ENCODE data around the gene TRPC3. TPM values are rescaled to one million over a fixed set of nuclear protein-coding genes. Genes with fewer than 3 reads are reported as not detected.

Gene TRPC3
- total RNA-seq, 2 experiments from 2014 or later: 0.50 to 0.55 TPM

- peak; percentile 82 for ATAC-seq
- peak; percentile 67 for DNase-seq
- no peak overlapping the region for H3K4me3 Mint-ChIP-seq
- peaks cover 6% of the 10 kb centered on the region for H3K4me1 Mint-ChIP-seq (ENCODE audit: low read depth)
- H3K27ac Mint-ChIP-seq: no peak overlapping the region
- POLR2A ChIA-PET: no interaction called here
- CTCF ChIA-PET: interaction anchor here (0.6 to 3.3 kb wide), 39 partner anchors 10 to 1030 kb away, joined by 3 to 54 read pairs (median 4); no protein-coding TSS in a partner anchor
- H3K27me3 Mint-ChIP-seq (ENCODE audit: low read depth): peaks cover 3% of the 10 kb centered on the region
- no peaks in the 10 kb centered on the region for H3K36me3 Mint-ChIP-seq (ENCODE audit: low read depth)
- no peaks in the 10 kb centered on the region for H3K9me3 Mint-ChIP-seq (ENCODE audit: insufficient read depth)
Observed at GRCh38 chr4:121900132-121900983, 51.5 kb downstream of the TRPC3 start.

- ChIA-PET CTCF (interaction anchor here (0.7 to 1.4 kb wide), 3 partner anchors 9 to 680 kb away, joined by 3 to 4 read pairs (median 3); no protein-coding TSS in a partner anchor), POLR2A (no interaction called here)
- H3K4me3 Mint-ChIP-seq: no peak overlapping the region
- no peaks in the 10 kb centered on the region for H3K9me3 Mint-ChIP-seq (ENCODE audit: insufficient read depth)
- no peak overlapping the region for H3K27ac Mint-ChIP-seq
- peaks cover 6% of the 10 kb centered on the region for H3K4me1 Mint-ChIP-seq (ENCODE audit: low read depth)
- DNase-seq (peak; percentile 33), ATAC-seq (peak; percentile 51)
- H3K36me3 Mint-ChIP-seq (ENCODE audit: low read depth): no peaks in the 10 kb centered on the region
- peaks cover 7% of the 10 kb centered on the region for H3K27me3 Mint-ChIP-seq (ENCODE audit: low read depth)
Observed at GRCh38 chr4:121898150-121898549, 53.7 kb downstream of the TRPC3 start.

- Mint-ChIP-seq H3K36me3 (ENCODE audit: low read depth) (no peaks in the 10 kb centered on the region), H3K4me3 (no peak overlapping the region), H3K4me1 (ENCODE audit: low read depth) (peaks cover 2% of the 10 kb centered on the region), H3K27me3 (ENCODE audit: low read depth) (peaks cover 40% of the 10 kb centered on the region), H3K9me3 (ENCODE audit: insufficient read depth) (no peaks in the 10 kb centered on the region), H3K27ac (no peak overlapping the region)
- DNase-seq: no peak
- ChIA-PET POLR2A (no interaction called here), CTCF (no interaction called here)
- ATAC-seq: no peak
Observed at GRCh38 chr4:121888134-121888533, 63.7 kb downstream of the TRPC3 start.

GRCh38 chr4:121885115-121885514, 66.7 kb downstream of the TRPC3 start:
- H3K36me3 Mint-ChIP-seq (ENCODE audit: low read depth): no peaks in the 10 kb centered on the region
- H3K4me1 Mint-ChIP-seq (ENCODE audit: low read depth): peaks cover 2% of the 10 kb centered on the region
- no peak overlapping the region for H3K27ac Mint-ChIP-seq
- H3K9me3 Mint-ChIP-seq (ENCODE audit: insufficient read depth): no peaks in the 10 kb centered on the region
- CTCF ChIA-PET: interaction anchor here (2.8 kb wide), 1 partner anchor 16 kb away, joined by 16 read pairs; no protein-coding TSS in a partner anchor
- no peak overlapping the region for H3K4me3 Mint-ChIP-seq
- no peak for ATAC-seq
- DNase-seq: no peak
- POLR2A ChIA-PET: no interaction called here
- H3K27me3 Mint-ChIP-seq (ENCODE audit: low read depth): peaks cover 49% of the 10 kb centered on the region

GRCh38 chr4:121881158-121881557, 70.7 kb downstream of the TRPC3 start:
- no peaks in the 10 kb centered on the region for H3K9me3 Mint-ChIP-seq (ENCODE audit: insufficient read depth)
- ATAC-seq (no peak), DNase-seq (no peak)
- no peaks in the 10 kb centered on the region for H3K36me3 Mint-ChIP-seq (ENCODE audit: low read depth)
- peaks cover 2% of the 10 kb centered on the region for H3K4me1 Mint-ChIP-seq (ENCODE audit: low read depth)
- H3K27me3 Mint-ChIP-seq (ENCODE audit: low read depth): peaks cover 46% of the 10 kb centered on the region
- POLR2A ChIA-PET: no interaction called here
- no peak overlapping the region for H3K27ac Mint-ChIP-seq
- CTCF ChIA-PET: interaction anchor here (1.1 kb wide), 1 partner anchor 19 kb away, joined by 3 read pairs; no protein-coding TSS in a partner anchor
- no peak overlapping the region for H3K4me3 Mint-ChIP-seq

GRCh38 chr4:121879135-121879534, 72.7 kb downstream of the TRPC3 start:
- CTCF ChIA-PET: no interaction called here
- peaks cover 35% of the 10 kb centered on the region for H3K27me3 Mint-ChIP-seq (ENCODE audit: low read depth)
- H3K4me1 Mint-ChIP-seq (ENCODE audit: low read depth): no peaks in the 10 kb centered on the region
- H3K4me3 Mint-ChIP-seq: no peak overlapping the region
- DNase-seq (no peak), ATAC-seq (no peak)
- H3K36me3 Mint-ChIP-seq (ENCODE audit: low read depth): no peaks in the 10 kb centered on the region
- no peaks in the 10 kb centered on the region for H3K9me3 Mint-ChIP-seq (ENCODE audit: insufficient read depth)
- POLR2A ChIA-PET: no interaction called here
- no peak overlapping the region for H3K27ac Mint-ChIP-seq

- Mint-ChIP-seq H3K9me3 (ENCODE audit: insufficient read depth) (no peaks in the 10 kb centered on the region), H3K4me1 (ENCODE audit: low read depth) (no peaks in the 10 kb centered on the region), H3K4me3 (no peak overlapping the region), H3K36me3 (ENCODE audit: low read depth) (no peaks in the 10 kb centered on the region), H3K27me3 (ENCODE audit: low read depth) (peaks cover 38% of the 10 kb centered on the region), H3K27ac (no peak overlapping the region)
- ATAC-seq (no peak), DNase-seq (no peak)
- ChIA-PET CTCF (interaction anchor here (0.9 to 2.1 kb wide), 2 partner anchors 23 to 700 kb away, joined by 3 to 6 read pairs; no protein-coding TSS in a partner anchor), POLR2A (no interaction called here)
Observed at GRCh38 chr4:121877041-121877773, 74.7 kb downstream of the TRPC3 start.

- no peak overlapping the region for H3K4me3 Mint-ChIP-seq
- H3K9me3 Mint-ChIP-seq (ENCODE audit: insufficient read depth): no peaks in the 10 kb centered on the region
- no peak for DNase-seq
- H3K27ac Mint-ChIP-seq: no peak overlapping the region
- no peak for ATAC-seq
- POLR2A ChIA-PET: no interaction called here
- CTCF ChIA-PET: no interaction called here
- no peaks in the 10 kb centered on the region for H3K36me3 Mint-ChIP-seq (ENCODE audit: low read depth)
- peaks cover 34% of the 10 kb centered on the region for H3K27me3 Mint-ChIP-seq (ENCODE audit: low read depth)
- peaks cover under 1% of the 10 kb centered on the region for H3K4me1 Mint-ChIP-seq (ENCODE audit: low read depth)
Observed at GRCh38 chr4:121876070-121876469, 75.8 kb downstream of the TRPC3 start.

GRCh38 chr4:121875652-121876051, 76.2 kb downstream of the TRPC3 start:
- no peaks in the 10 kb centered on the region for H3K9me3 Mint-ChIP-seq (ENCODE audit: insufficient read depth)
- no peaks in the 10 kb centered on the region for H3K36me3 Mint-ChIP-seq (ENCODE audit: low read depth)
- peaks cover 4% of the 10 kb centered on the region for H3K4me1 Mint-ChIP-seq (ENCODE audit: low read depth)
- DNase-seq: no peak
- peaks cover 32% of the 10 kb centered on the region for H3K27me3 Mint-ChIP-seq (ENCODE audit: low read depth)
- no peak overlapping the region for H3K4me3 Mint-ChIP-seq
- ATAC-seq: no peak
- ChIA-PET POLR2A (no interaction called here), CTCF (interaction anchor here (0.6 kb wide), 1 partner anchor 22 kb away, joined by 3 read pairs; no protein-coding TSS in a partner anchor)
- no peak overlapping the region for H3K27ac Mint-ChIP-seq

GRCh38 chr4:121873604-121874003, 78.3 kb downstream of the TRPC3 start:
- Mint-ChIP-seq H3K4me1 (ENCODE audit: low read depth) (peaks cover 18% of the 10 kb centered on the region), H3K9me3 (ENCODE audit: insufficient read depth) (no peaks in the 10 kb centered on the region), H3K27me3 (ENCODE audit: low read depth) (peaks cover 28% of the 10 kb centered on the region), H3K27ac (no peak overlapping the region), H3K4me3 (no peak overlapping the region), H3K36me3 (ENCODE audit: low read depth) (peaks cover 3% of the 10 kb centered on the region)
- DNase-seq (no peak), ATAC-seq (no peak)
- CTCF ChIA-PET: no interaction called here
- POLR2A ChIA-PET: no interaction called here

GRCh38 chr4:121869841-121870822, 81.7 kb downstream of the TRPC3 start, which contains the start of gene BBS7:
TSS of gene BBS7 (minus strand) at chr4:121870474. CDS start at chr4:121870313, 161 bp downstream.
- peak within 1 kb of the TSS; percentile 91 for H3K27ac Mint-ChIP-seq
- H3K36me3 Mint-ChIP-seq (ENCODE audit: low read depth): peaks cover 24% of the 10 kb centered on the region
- H3K4me3 Mint-ChIP-seq: peak within 1 kb of the TSS; percentile 97
- peaks cover 18% of the 10 kb centered on the region for H3K4me1 Mint-ChIP-seq (ENCODE audit: low read depth)
- DNase-seq (peak; percentile 98), ATAC-seq (peak; percentile 99)
- peaks cover 15% of the 10 kb centered on the region for H3K27me3 Mint-ChIP-seq (ENCODE audit: low read depth)
- H3K9me3 Mint-ChIP-seq (ENCODE audit: insufficient read depth): no peaks in the 10 kb centered on the region
- CTCF ChIA-PET: interaction anchor here (1.1 to 1.2 kb wide), 2 partner anchors 11 to 34 kb away, joined by 3 to 4 read pairs; no protein-coding TSS in a partner anchor
- POLR2A ChIA-PET: interaction anchor here (1.1 to 2.4 kb wide), 2 partner anchors 46 to 70 kb away, joined by 3 to 23 read pairs; partner anchors contain the start of genes CCNA2 and EXOSC9
